Measurements from ENCODE around the gene KIAA1586.

GRCh38 chr6:57069228-57069627 is 22.7 kb downstream of the KIAA1586 start:
- TF ChIP-seq BDP1 (IDR thresholded peaks at IDR 0.05; ENCODE audit: insufficient read depth, insufficient read length) = no peak
- no peak for TF ChIP-seq JUND (IDR thresholded peaks at IDR 0.05; ENCODE audit: borderline replicate concordance, low read depth, low read length)
- TF ChIP-seq JUND (tag; IDR thresholded peaks at IDR 0.05; ENCODE audit: borderline replicate concordance, low read depth, low read length) = no peak
- TF ChIP-seq RAD51 (IDR thresholded peaks at IDR 0.05; ENCODE audit: borderline replicate concordance, low read depth) = no peak
- TF ChIP-seq FOXK2 (conservative IDR thresholded peaks at IDR 0.05 in 1 of 2, IDR thresholded peaks at IDR 0.05 in 1 of 2; ENCODE audit: low read depth in 2 of 2) = no peak
- TF ChIP-seq EP300 (IDR thresholded peaks at IDR 0.05; ENCODE audit: low read length) = no peak
- no peak for TF ChIP-seq KLF1 (tag; IDR thresholded peaks at IDR 0.05)
- TF ChIP-seq E2F5 (CRISPR knock-in tag; IDR thresholded peaks at IDR 0.05) = no peak
